WTC11 (cell line): Measurements from ENCODE around the gene MALSU1. TPM values are rescaled to one million over a fixed set of nuclear protein-coding genes. Genes with fewer than 3 reads are reported as not detected.

Experiments
- ATAC-seq: fragments of 200-7000 bp; cut with Tn5 transposase; 2 replicates; pipeline ENCODE4 v1.10.0; 2021; ENCODE audit warnings: mild to moderate bottlenecking, moderate library complexity
- CTCF ChIA-PET: fragments of 300-600 bp; sonication (Branson Sonifier 250); formaldehyde crosslinking; loops from one replicate; lab custom pipeline; 2021; ENCODE audit warnings: antibody characterized with exemption; lab: Charles Lee
- POLR2A ChIA-PET: fragments of 350-600 bp; sonication (Branson Sonifier 250); formaldehyde crosslinking; loops from one replicate; lab custom pipeline; 2021; ENCODE audit warnings: antibody characterized with exemption; lab: Charles Lee
- DNase-seq: peaks from one replicate; pipeline ENCODE4 v3.0.0; 2021; ENCODE audit warnings: low spot score
- H3K27ac Mint-ChIP-seq: 2 replicates; pipeline ENCODE4 v1.8.0; 2021; ENCODE audit warnings: mixed read lengths
- H3K27me3 Mint-ChIP-seq: 2 replicates; pipeline ENCODE4 v1.8.0; 2021; ENCODE audit warnings: low read depth, mild to moderate bottlenecking, moderate library complexity, mixed read lengths
- H3K36me3 Mint-ChIP-seq: 2 replicates; pipeline ENCODE4 v1.8.0; 2021; ENCODE audit warnings: mixed read lengths
- H3K4me1 Mint-ChIP-seq: 2 replicates; pipeline ENCODE4 v1.8.0; 2022; ENCODE audit warnings: mixed read lengths
- H3K4me3 Mint-ChIP-seq: 2 replicates; pipeline ENCODE4 v1.8.0; 2021; ENCODE audit warnings: mild to moderate bottlenecking, moderate library complexity, mixed read lengths
- H3K9me3 Mint-ChIP-seq: 2 replicates; pipeline ENCODE4 v1.8.0; 2021; ENCODE audit warnings: mixed read lengths
- AFF4 ChIP-seq: sonication (generic); formaldehyde crosslinking; IDR thresholded peaks from 2 replicates; pipeline ENCODE4 v1.8.1; 2023; ENCODE audit warnings: mild to moderate bottlenecking, missing genetic modification reagents, borderline replicate concordance
- ATF1 ChIP-seq: sonication (generic); formaldehyde crosslinking; IDR thresholded peaks from 2 replicates; pipeline ENCODE4 v1.8.1; 2023; ENCODE audit warnings: mild to moderate bottlenecking, moderate library complexity, missing genetic modification reagents
- CBFB ChIP-seq: sonication (generic); formaldehyde crosslinking; IDR thresholded peaks from 2 replicates; pipeline ENCODE4 v1.8.1; 2022; ENCODE audit warnings: mild to moderate bottlenecking, low read depth, missing genetic modification reagents
- CTCF ChIP-seq: fragments of 200-600 bp; IDR thresholded peaks from 2 replicates; pipeline ENCODE4 v1.8.0; 2022; ENCODE audit warnings: antibody characterized with exemption
- ESRRA ChIP-seq: sonication (generic); formaldehyde crosslinking; IDR thresholded peaks from 2 replicates; pipeline ENCODE4 v1.8.1; 2022; ENCODE audit warnings: mild to moderate bottlenecking, missing genetic modification reagents, borderline replicate concordance
- FOXP4 ChIP-seq: sonication (generic); formaldehyde crosslinking; IDR thresholded peaks from 2 replicates; pipeline ENCODE4 v1.8.0; 2022; ENCODE audit warnings: mild to moderate bottlenecking, missing genetic modification reagents
- HMGA2 ChIP-seq: fragments of 250-450 bp; sonication (Bioruptor Pico); IDR thresholded peaks from 2 replicates; pipeline ENCODE4 v1.4.0; 2021; ENCODE audit warnings: mild to moderate bottlenecking, moderate library complexity
- JUN ChIP-seq: sonication (generic); formaldehyde crosslinking; IDR thresholded peaks from 2 replicates; pipeline ENCODE4 v1.8.0; 2023; ENCODE audit warnings: mild to moderate bottlenecking, missing genetic modification reagents
- SMAD3 ChIP-seq: sonication (generic); formaldehyde crosslinking; IDR thresholded peaks from 2 replicates; pipeline ENCODE4 v1.8.0; 2022; ENCODE audit warnings: missing genetic modification reagents, mild to moderate bottlenecking, borderline replicate concordance
- TEAD4 ChIP-seq: sonication (generic); formaldehyde crosslinking; IDR thresholded peaks from 2 replicates; pipeline ENCODE4 v1.8.0; 2022; ENCODE audit warnings: mild to moderate bottlenecking, missing genetic modification reagents
- ZNF263 ChIP-seq: sonication (generic); formaldehyde crosslinking; IDR thresholded peaks from 2 replicates; pipeline ENCODE4 v1.8.1; 2022; ENCODE audit warnings: low read depth, mild to moderate bottlenecking, moderate library complexity, missing genetic modification reagents
- ZNF396 ChIP-seq: fragments of 250-450 bp; sonication (Bioruptor Pico); IDR thresholded peaks from 2 replicates; pipeline ENCODE4 v1.8.0; 2021; ENCODE audit warnings: mild to moderate bottlenecking, moderate library complexity, borderline replicate concordance
- ZNF532 ChIP-seq: fragments of 250-450 bp; sonication (Bioruptor Pico); IDR thresholded peaks from 2 replicates; pipeline ENCODE4 v1.9.0; 2021; ENCODE audit warnings: mild to moderate bottlenecking, borderline replicate concordance
- ZNF671 ChIP-seq: fragments of 250-450 bp; sonication (Bioruptor Pico); IDR thresholded peaks from 2 replicates; pipeline ENCODE4 v1.8.0; 2021; ENCODE audit warnings: mild to moderate bottlenecking
- total RNA-seq: library from RNA; stranded (reverse); gene quantifications from 3 replicates; pipeline ENCODE4 v1.2.3, GENCODE V29; 2021

Gene MALSU1
- total RNA-seq, 1 experiment from 2014 or later, result 81.5 TPM

DNA sequence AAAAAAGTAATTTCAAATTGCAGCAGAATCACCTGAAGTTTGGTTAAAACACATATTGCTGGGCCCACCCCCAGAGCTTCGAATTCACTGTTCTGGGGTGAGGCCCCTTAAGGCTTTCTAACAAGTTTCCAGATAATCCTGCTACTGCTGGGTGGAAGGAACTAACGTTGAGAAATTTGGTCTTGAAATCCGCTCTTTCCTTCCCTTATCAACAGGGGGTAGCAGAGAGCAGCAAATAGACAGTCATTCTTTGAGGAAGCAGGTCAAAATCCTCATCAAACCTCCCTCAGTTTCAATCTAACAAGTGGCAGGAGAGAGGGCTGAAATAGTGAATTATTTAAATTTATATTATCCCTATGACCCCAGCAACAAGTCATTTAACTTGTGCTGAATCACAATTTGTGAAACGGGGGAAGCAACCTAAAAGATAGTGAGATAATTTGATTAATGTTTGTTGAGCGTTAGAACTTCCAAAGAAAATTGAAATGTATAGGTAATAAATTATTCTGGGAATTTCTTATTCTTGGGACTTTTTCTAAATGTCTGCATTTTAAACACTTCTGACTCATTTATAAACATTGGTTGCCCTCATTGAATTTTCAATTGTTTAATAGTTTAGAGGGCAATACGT is 21.7 kb upstream of the MALSU1 start:
- CTCF ChIA-PET, result interaction anchor here (0.7 to 1.4 kb wide), 3 partner anchors 31 to 89 kb away, joined by 3 read pairs; partner anchors contain the start of gene GPNMB
- H3K9me3 Mint-ChIP-seq, result no peaks in the 10 kb centered on the region

GRCh38 chr7:23279819-23280525 is 19.2 kb upstream of the MALSU1 start:
- no peaks in the 10 kb centered on the region for H3K9me3 Mint-ChIP-seq
- ChIA-PET POLR2A (interaction anchor here (1.5 kb wide), 1 partner anchor 11 kb away, joined by 5 read pairs; no protein-coding TSS in a partner anchor), CTCF (interaction anchor here (1.6 to 1.9 kb wide), 2 partner anchors 10 to 267 kb away, joined by 4 to 6 read pairs; no protein-coding TSS in a partner anchor)
- DNase-seq, result no peak
- H3K4me1 Mint-ChIP-seq, result no peaks in the 10 kb centered on the region
- H3K36me3 Mint-ChIP-seq, result no peaks in the 10 kb centered on the region
- no peak overlapping the region for H3K27ac Mint-ChIP-seq
- no peak for ATAC-seq
- no peak overlapping the region for H3K4me3 Mint-ChIP-seq
- no peaks in the 10 kb centered on the region for H3K27me3 Mint-ChIP-seq
- TF ChIP-seq ZNF532 (CRISPR knock-in tag) (no peak), ZNF671 (CRISPR knock-in tag) (no peak), HMGA2 (CRISPR knock-in tag) (no peak), FOXP4 (CRISPR knock-in tag) (no peak), ATF1 (CRISPR knock-in tag) (no peak), ZNF396 (no peak), CBFB (CRISPR knock-in tag) (no peak), ESRRA (CRISPR knock-in tag) (no peak), ZNF263 (CRISPR knock-in tag) (no peak), JUN (CRISPR knock-in tag) (no peak), SMAD3 (CRISPR knock-in tag) (no peak), TEAD4 (CRISPR knock-in tag) (no peak)

More for the DNA sequence above, 21.7 kb upstream of the MALSU1 start:
- TF ChIP-seq AFF4 (CRISPR knock-in tag) (no peak), CTCF (peak; percentile 48; the same call in 1 of the 2 replicates)
- no peaks in the 10 kb centered on the region for H3K27me3 Mint-ChIP-seq
- H3K4me3 Mint-ChIP-seq, result no peak overlapping the region
- no peak overlapping the region for H3K27ac Mint-ChIP-seq
- no peaks in the 10 kb centered on the region for H3K36me3 Mint-ChIP-seq
- ATAC-seq (peak; percentile 46), DNase-seq (no peak)
- peaks cover 4% of the 10 kb centered on the region for H3K4me1 Mint-ChIP-seq
- POLR2A ChIA-PET, result interaction anchor here (0.7 kb wide), 1 partner anchor 43 kb away, joined by 4 read pairs; no protein-coding TSS in a partner anchor
